LNCaP clone FGC (cell line): Measurements from ENCODE around the gene FSTL5.

ENCODE experiments used
- DNase-seq: peaks from one replicate; pipeline ENCODE4 v3.0.0-alpha.2; 2011; ENCODE audit warnings: low read depth
- H3K4me3 ChIP-seq: 2 replicates; pipeline ENCODE4 v1.5.1; 2011; ENCODE audit warnings: mild to moderate bottlenecking, low read depth, low read length, control low read depth
- CTCF ChIP-seq: IDR thresholded peaks from 2 replicates; pipeline ENCODE4 v1.5.1; 2012; ENCODE audit warnings: mild to moderate bottlenecking; ENCODE audit not compliant: control insufficient read depth, insufficient read depth; ENCODE audit errors: extremely low read depth

The FSTL5 gene

DNA sequence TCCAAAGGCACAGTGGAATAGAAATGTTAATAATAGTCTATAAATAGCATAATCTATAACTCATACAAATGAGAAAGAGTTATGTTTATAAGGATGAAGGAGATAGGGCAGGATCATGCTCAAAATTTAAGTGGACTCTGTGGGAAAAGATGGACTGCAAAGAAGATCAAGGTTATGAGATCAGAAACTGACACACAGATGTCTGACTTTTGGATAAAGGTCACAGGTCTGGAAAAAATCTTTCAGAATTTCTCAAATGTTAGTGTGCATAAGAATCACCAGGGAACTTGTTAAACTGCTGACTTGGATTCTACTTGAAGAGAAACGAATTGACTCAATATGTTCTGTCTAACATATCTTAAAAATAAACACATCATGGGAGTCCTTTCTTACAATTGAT, 104.1 kb downstream of the FSTL5 start:
- no peak overlapping the region for H3K4me3 ChIP-seq
- no peak for DNase-seq
- TF ChIP-seq CTCF, result no peak

GRCh38 chr4:162056990-162057389, 106.8 kb downstream of the FSTL5 start:
- TF ChIP-seq CTCF, result no peak
- H3K4me3 ChIP-seq, result no peak overlapping the region
- no peak for DNase-seq

GRCh38 chr4:162046135-162046534, 117.7 kb downstream of the FSTL5 start:
- H3K4me3 ChIP-seq, result no peak overlapping the region
- no peak for TF ChIP-seq CTCF
- DNase-seq, result no peak

DNA sequence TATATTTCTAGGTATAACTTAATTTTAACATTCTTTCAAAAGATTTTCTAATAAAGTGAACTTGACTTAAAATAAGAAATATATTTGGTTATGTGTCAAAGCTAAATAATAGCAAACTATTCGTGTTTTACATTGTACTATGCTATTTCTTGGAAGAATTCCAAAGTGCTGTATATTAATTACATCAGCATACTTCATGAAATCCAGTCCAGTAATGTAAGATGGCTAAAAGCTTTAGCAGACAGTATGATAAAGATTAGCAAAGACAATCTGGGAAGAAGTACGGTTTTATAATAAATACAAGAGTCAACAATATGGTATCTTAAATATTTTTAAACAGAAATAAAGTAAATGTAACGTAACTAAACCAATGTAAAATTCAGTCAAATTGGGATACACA, 125.7 kb downstream of the FSTL5 start:
- no peak for DNase-seq
- no peak overlapping the region for H3K4me3 ChIP-seq
- no peak for TF ChIP-seq CTCF

DNA sequence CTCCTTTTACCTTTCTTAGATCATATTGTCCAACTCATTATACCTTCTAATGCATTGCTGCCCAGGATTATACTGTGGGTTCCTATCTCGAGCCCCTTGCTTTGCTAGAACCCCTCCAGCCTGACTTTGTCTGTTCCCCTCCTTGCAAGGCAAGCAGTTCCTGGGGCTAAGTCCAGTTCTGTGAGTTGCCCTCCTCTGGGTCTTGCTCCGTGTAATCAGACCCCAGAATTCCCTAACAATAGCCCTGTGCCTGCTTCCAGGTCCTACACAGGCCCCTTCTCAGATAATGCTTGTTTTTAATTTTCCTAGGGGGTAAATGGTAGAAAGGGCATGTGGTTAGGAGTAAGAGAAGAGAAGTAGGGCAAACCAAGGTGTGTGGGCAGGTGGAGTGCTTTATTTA, 145.9 kb downstream of the FSTL5 start:
- TF ChIP-seq CTCF, result no peak
- no peak for DNase-seq
- H3K4me3 ChIP-seq, result no peak overlapping the region

GRCh38 chr4:162016991-162017390, 146.8 kb downstream of the FSTL5 start:
- no peak for TF ChIP-seq CTCF

DNA sequence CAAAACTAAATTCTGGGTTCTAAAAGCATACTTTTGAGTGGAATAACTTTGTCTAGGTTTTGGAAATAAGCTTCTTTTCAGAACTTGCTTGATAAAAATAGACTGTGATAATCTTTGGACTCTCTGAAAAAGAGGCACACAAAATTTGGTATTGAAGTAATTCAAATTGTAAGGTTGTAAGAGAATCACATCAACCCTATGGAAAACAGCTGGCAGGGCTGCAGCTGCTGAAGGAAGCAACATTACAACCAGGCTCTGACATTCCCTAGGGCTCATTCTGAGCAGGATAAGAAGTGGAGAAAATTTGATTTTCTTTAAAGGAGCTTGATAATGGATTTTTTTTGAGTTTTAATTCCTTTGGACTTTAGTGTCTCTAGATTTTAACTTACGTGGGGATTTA, 147.6 kb downstream of the FSTL5 start:
- no peak for TF ChIP-seq CTCF
- H3K4me3 ChIP-seq, result no peak overlapping the region
- no peak for DNase-seq

More at GRCh38 chr4:162016991-162017390, 146.8 kb downstream of the FSTL5 start:
- no peak for DNase-seq
- no peak overlapping the region for H3K4me3 ChIP-seq
